HEK293 (cell line): ENCODE data around the gene RASSF8.
A peak's percentile ranks its signal among the peaks of the same experiment; 100 is the strongest.

ENCODE experiments used
- BCL11B ChIP-seq: fragments of 450-650 bp; formaldehyde crosslinking; IDR thresholded peaks from 2 replicates; pipeline ENCODE4 v1.5.1; 2016; ENCODE audit warnings: low read depth, missing biosample characterization, missing genetic modification characterization
- MEIS1 ChIP-seq: sonication (generic); formaldehyde crosslinking; IDR thresholded peaks from 2 replicates; pipeline ENCODE4 v1.8.1; 2022; ENCODE audit warnings: missing genetic modification reagents, mild to moderate bottlenecking, borderline replicate concordance
- SP7 ChIP-seq: fragments of 450-650 bp; formaldehyde crosslinking; IDR thresholded peaks from 2 replicates; pipeline ENCODE4 v1.5.1; 2016; ENCODE audit warnings: missing biosample characterization, missing genetic modification characterization
- YY2 ChIP-seq: fragments of 450-650 bp; formaldehyde crosslinking; IDR thresholded peaks from 2 replicates; pipeline ENCODE4 v1.5.1; 2016; ENCODE audit warnings: missing biosample characterization, missing genetic modification characterization
- ZBTB48 ChIP-seq: fragments of 450-650 bp; formaldehyde crosslinking; IDR thresholded peaks from 2 replicates; pipeline ENCODE4 v1.5.1; 2016; ENCODE audit warnings: missing biosample characterization, missing genetic modification characterization
- ZNF114 ChIP-seq: fragments of 450-650 bp; formaldehyde crosslinking; IDR thresholded peaks from 2 replicates; pipeline ENCODE4 v1.5.0; 2017; ENCODE audit warnings: missing biosample characterization, missing genetic modification characterization
- ZNF132 ChIP-seq: fragments of 450-650 bp; formaldehyde crosslinking; IDR thresholded peaks from 2 replicates; pipeline ENCODE4 v1.5.1; 2017; ENCODE audit warnings: missing biosample characterization, missing genetic modification characterization, borderline replicate concordance
- ZNF140 ChIP-seq: fragments of 450-650 bp; formaldehyde crosslinking; IDR thresholded peaks from 2 replicates; pipeline ENCODE4 v1.5.1; 2016; ENCODE audit warnings: missing biosample characterization, missing genetic modification characterization
- ZNF16 ChIP-seq: fragments of 450-650 bp; formaldehyde crosslinking; IDR thresholded peaks from 2 replicates; pipeline ENCODE4 v1.5.1; 2016; ENCODE audit warnings: low read depth, missing biosample characterization, missing genetic modification characterization
- ZNF23 ChIP-seq: fragments of 450-650 bp; formaldehyde crosslinking; IDR thresholded peaks from 2 replicates; pipeline ENCODE4 v1.5.1; 2016; ENCODE audit warnings: missing biosample characterization, missing genetic modification characterization, borderline replicate concordance
- ZNF24 ChIP-seq: fragments of 450-650 bp; formaldehyde crosslinking; IDR thresholded peaks from 2 replicates; pipeline ENCODE4 v1.5.1; 2016; ENCODE audit warnings: missing biosample characterization, missing genetic modification characterization
- ZNF335 ChIP-seq: fragments of 450-650 bp; formaldehyde crosslinking; conservative IDR thresholded peaks from 2 replicates; pipeline ENCODE4 v1.5.1; 2016; ENCODE audit warnings: missing biosample characterization, missing genetic modification characterization
- ZNF426 ChIP-seq: fragments of 450-650 bp; formaldehyde crosslinking; IDR thresholded peaks from 2 replicates; pipeline ENCODE4 v1.5.1; 2017; ENCODE audit warnings: missing biosample characterization, missing genetic modification characterization, mild to moderate bottlenecking, inconsistent platforms, moderate library complexity
- ZNF510 ChIP-seq: fragments of 450-650 bp; formaldehyde crosslinking; IDR thresholded peaks from 2 replicates; pipeline ENCODE4 v1.5.1; 2018; ENCODE audit warnings: mild to moderate bottlenecking, missing genetic modification characterization, missing biosample characterization; ENCODE audit not compliant: insufficient replicate concordance
- ZNF548 ChIP-seq: fragments of 450-650 bp; formaldehyde crosslinking; IDR thresholded peaks from 2 replicates; pipeline ENCODE4 v1.5.1; 2016; ENCODE audit warnings: missing biosample characterization, missing genetic modification characterization
- ZNF658 ChIP-seq: fragments of 450-650 bp; formaldehyde crosslinking; IDR thresholded peaks from 2 replicates; pipeline ENCODE4; 2016; ENCODE audit warnings: missing biosample characterization, missing genetic modification characterization
- ZNF664 ChIP-seq: fragments of 450-650 bp; formaldehyde crosslinking; IDR thresholded peaks from 2 replicates; pipeline ENCODE4 v1.5.1; 2016; ENCODE audit warnings: missing biosample characterization, missing genetic modification characterization
- ZNF747 ChIP-seq: fragments of 450-650 bp; formaldehyde crosslinking; IDR thresholded peaks from 2 replicates; pipeline ENCODE4 v1.5.1; 2016; ENCODE audit warnings: missing biosample characterization, missing genetic modification characterization
- ZNF843 ChIP-seq: fragments of 450-650 bp; formaldehyde crosslinking; IDR thresholded peaks from 2 replicates; pipeline ENCODE4 v1.5.1; 2016; ENCODE audit warnings: missing biosample characterization, missing genetic modification characterization
- ZSCAN23 ChIP-seq: fragments of 450-650 bp; formaldehyde crosslinking; IDR thresholded peaks from 2 replicates; pipeline ENCODE4 v1.5.1; 2016; ENCODE audit warnings: missing biosample characterization, missing genetic modification characterization
- TF ChIP-seq, protein P1 (sequence below): fragments of 450-650 bp; formaldehyde crosslinking; IDR thresholded peaks from 2 replicates; pipeline ENCODE4 v1.5.0; 2017; ENCODE audit warnings: missing biosample characterization, missing genetic modification characterization, borderline replicate concordance
- TF ChIP-seq, protein P2 (sequence below): fragments of 450-650 bp; formaldehyde crosslinking; IDR thresholded peaks from 2 replicates; pipeline ENCODE4 v1.5.1; 2016; ENCODE audit warnings: missing biosample characterization, missing genetic modification characterization
- TF ChIP-seq, protein P3 (sequence below): fragments of 450-650 bp; formaldehyde crosslinking; IDR thresholded peaks from 2 replicates; pipeline ENCODE4 v1.5.1; 2017; ENCODE audit warnings: missing biosample characterization, mild to moderate bottlenecking, missing genetic modification characterization, moderate library complexity
- TF ChIP-seq, protein P4 (sequence below): fragments of 450-650 bp; IDR thresholded peaks from 2 replicates; pipeline ENCODE4 v1.5.1; 2018; ENCODE audit warnings: missing biosample characterization, mild to moderate bottlenecking, missing genetic modification characterization
- TF ChIP-seq, protein P5 (sequence below): fragments of 450-650 bp; formaldehyde crosslinking; conservative IDR thresholded peaks from 2 replicates; pipeline ENCODE4 v1.5.1; 2016; ENCODE audit warnings: low read depth, missing biosample characterization, missing genetic modification characterization

The RASSF8 gene

DNA sequence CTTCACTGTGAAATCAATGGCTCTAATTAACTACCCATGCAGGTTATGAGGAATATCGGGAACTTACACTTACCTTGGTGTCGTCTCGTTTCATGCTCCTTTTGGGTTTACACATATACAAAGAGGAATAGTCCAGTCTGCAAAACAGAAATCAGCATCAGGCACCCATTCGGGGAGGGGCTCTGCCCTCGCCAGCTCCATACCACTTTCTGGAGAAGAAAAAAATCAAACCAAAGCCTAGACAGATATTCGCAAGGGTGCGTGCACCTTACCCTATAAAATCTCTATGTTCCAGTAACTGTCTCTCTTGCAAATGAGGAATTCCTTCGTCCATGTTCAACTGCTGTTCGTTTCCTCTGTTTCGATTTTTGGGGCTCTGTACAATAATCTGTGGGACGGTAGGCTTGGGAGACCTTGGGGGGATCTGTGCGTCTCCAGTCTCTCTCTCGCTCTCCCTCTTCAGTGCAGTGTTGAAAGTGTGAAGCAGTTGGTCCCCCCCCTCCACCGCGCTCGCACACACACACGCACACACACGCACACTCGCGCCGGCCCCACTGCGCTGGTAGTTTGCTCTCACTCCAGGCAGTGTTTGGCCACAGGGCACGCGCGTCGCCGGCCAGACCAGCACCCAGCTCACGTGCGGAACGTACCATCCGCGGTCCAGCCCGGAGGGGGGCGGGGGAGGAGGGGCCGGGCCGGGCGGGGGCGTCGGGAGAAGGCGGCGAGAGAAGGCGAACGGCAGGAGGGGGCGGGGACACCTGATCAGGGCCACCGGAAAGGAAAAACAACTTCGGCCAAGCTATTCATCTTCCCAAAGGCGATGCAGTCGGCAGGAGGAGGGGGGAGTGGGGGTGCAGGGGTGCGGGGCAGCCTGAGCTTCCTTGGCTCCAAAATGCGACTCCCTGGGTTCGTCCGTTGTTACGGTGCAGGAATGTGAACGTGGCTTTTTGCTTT lies 166.2 kb downstream of the RASSF8 start, which contains the start of gene BHLHE41 (continued):
- TF ChIP-seq, protein P1, sequence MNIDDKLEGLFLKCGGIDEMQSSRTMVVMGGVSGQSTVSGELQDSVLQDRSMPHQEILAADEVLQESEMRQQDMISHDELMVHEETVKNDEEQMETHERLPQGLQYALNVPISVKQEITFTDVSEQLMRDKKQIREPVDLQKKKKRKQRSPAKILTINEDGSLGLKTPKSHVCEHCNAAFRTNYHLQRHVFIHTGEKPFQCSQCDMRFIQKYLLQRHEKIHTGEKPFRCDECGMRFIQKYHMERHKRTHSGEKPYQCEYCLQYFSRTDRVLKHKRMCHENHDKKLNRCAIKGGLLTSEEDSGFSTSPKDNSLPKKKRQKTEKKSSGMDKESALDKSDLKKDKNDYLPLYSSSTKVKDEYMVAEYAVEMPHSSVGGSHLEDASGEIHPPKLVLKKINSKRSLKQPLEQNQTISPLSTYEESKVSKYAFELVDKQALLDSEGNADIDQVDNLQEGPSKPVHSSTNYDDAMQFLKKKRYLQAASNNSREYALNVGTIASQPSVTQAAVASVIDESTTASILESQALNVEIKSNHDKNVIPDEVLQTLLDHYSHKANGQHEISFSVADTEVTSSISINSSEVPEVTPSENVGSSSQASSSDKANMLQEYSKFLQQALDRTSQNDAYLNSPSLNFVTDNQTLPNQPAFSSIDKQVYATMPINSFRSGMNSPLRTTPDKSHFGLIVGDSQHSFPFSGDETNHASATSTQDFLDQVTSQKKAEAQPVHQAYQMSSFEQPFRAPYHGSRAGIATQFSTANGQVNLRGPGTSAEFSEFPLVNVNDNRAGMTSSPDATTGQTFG = no peak
- TF ChIP-seq ZNF16 (tag by site-specific recombination) (no peak), ZNF132 (no peak), ZNF510 (tag by site-specific recombination) (no peak), MEIS1 (CRISPR knock-in tag) (no peak), ZNF658 (tag by site-specific recombination) (no peak), ZBTB48 (tag by site-specific recombination) (no peak; the same call in 1 of the 2 replicates), ZNF335 (tag by site-specific recombination) (peak; percentile 67), ZNF23 (tag by site-specific recombination) (no peak), ZNF24 (tag by site-specific recombination) (no peak), ZNF747 (tag by site-specific recombination) (no peak), ZNF664 (tag by site-specific recombination) (no peak), ZNF548 (tag by site-specific recombination) (no peak), ZNF114 (tag by site-specific recombination) (no peak), ZNF140 (tag by site-specific recombination) (no peak), SP7 (peak; percentile 75), ZNF426 (no peak), ZSCAN23 (no peak), YY2 (no peak; the same call in 1 of the 2 replicates), ZNF843 (tag by site-specific recombination) (0 out of 2 replicates have a peak, but pooled peaks have one; percentile 24), BCL11B (tag by site-specific recombination) (no peak)
- TF ChIP-seq, protein P2, sequence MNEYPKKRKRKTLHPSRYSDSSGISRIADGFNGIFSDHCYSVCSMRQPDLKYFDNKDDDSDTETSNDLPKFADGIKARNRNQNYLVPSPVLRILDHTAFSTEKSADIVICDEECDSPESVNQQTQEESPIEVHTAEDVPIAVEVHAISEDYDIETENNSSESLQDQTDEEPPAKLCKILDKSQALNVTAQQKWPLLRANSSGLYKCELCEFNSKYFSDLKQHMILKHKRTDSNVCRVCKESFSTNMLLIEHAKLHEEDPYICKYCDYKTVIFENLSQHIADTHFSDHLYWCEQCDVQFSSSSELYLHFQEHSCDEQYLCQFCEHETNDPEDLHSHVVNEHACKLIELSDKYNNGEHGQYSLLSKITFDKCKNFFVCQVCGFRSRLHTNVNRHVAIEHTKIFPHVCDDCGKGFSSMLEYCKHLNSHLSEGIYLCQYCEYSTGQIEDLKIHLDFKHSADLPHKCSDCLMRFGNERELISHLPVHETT (tag by site-specific recombination) = no peak
- TF ChIP-seq, protein P3, sequence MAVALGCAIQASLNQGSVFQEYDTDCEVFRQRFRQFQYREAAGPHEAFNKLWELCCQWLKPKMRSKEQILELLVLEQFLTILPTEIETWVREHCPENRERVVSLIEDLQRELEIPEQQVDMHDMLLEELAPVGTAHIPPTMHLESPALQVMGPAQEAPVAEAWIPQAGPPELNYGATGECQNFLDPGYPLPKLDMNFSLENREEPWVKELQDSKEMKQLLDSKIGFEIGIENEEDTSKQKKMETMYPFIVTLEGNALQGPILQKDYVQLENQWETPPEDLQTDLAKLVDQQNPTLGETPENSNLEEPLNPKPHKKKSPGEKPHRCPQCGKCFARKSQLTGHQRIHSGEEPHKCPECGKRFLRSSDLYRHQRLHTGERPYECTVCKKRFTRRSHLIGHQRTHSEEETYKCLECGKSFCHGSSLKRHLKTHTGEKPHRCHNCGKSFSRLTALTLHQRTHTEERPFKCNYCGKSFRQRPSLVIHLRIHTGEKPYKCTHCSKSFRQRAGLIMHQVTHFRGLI = peak; percentile 54; the same call in 1 of the 2 replicates
- TF ChIP-seq, protein P4, sequence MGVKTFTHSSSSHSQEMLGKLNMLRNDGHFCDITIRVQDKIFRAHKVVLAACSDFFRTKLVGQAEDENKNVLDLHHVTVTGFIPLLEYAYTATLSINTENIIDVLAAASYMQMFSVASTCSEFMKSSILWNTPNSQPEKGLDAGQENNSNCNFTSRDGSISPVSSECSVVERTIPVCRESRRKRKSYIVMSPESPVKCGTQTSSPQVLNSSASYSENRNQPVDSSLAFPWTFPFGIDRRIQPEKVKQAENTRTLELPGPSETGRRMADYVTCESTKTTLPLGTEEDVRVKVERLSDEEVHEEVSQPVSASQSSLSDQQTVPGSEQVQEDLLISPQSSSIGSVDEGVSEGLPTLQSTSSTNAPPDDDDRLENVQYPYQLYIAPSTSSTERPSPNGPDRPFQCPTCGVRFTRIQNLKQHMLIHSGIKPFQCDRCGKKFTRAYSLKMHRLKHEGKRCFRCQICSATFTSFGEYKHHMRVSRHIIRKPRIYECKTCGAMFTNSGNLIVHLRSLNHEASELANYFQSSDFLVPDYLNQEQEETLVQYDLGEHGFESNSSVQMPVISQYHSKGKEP = no peak
- TF ChIP-seq, protein P5, sequence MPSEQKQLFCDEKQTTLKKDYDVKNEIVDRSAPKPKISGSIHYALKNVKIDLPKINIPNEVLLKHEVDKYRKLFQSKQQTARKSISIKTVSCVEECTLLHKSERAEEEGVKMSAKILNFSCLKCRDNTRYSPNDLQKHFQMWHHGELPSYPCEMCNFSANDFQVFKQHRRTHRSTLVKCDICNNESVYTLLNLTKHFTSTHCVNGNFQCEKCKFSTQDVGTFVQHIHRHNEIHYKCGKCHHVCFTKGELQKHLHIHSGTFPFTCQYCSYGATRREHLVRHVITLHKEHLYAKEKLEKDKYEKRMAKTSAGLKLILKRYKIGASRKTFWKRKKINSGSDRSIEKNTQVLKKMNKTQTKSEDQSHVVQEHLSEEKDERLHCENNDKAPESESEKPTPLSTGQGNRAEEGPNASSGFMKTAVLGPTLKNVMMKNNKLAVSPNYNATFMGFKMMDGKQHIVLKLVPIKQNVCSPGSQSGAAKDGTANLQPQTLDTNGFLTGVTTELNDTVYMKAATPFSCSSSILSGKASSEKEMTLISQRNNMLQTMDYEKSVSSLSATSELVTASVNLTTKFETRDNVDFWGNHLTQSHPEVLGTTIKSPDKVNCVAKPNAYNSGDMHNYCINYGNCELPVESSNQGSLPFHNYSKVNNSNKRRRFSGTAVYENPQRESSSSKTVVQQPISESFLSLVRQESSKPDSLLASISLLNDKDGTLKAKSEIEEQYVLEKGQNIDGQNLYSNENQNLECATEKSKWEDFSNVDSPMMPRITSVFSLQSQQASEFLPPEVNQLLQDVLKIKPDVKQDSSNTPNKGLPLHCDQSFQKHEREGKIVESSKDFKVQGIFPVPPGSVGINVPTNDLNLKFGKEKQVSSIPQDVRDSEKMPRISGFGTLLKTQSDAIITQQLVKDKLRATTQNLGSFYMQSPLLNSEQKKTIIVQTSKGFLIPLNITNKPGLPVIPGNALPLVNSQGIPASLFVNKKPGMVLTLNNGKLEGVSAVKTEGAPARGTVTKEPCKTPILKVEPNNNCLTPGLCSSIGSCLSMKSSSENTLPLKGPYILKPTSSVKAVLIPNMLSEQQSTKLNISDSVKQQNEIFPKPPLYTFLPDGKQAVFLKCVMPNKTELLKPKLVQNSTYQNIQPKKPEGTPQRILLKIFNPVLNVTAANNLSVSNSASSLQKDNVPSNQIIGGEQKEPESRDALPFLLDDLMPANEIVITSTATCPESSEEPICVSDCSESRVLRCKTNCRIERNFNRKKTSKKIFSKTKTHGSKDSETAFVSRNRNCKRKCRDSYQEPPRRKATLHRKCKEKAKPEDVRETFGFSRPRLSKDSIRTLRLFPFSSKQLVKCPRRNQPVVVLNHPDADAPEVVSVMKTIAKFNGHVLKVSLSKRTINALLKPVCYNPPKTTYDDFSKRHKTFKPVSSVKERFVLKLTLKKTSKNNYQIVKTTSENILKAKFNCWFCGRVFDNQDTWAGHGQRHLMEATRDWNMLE (tag by site-specific recombination) = no peak
